ENCODE measurements around the gene SEZ6L2. TPM values are rescaled to one million over a fixed set of nuclear protein-coding genes. Genes with fewer than 3 reads are reported as not detected.
"Not testable (repeated sequence)": the region's sequence is repeated elsewhere in the genome, so short reads cannot be mapped to it uniquely, and the experiment has no call there.

SEZ6L2 gene
- total RNA-seq, 1 donor from 2014 or later = 8.7 TPM

- Mint-ChIP-seq H3K4me1 (no peaks in the 10 kb centered on the region), H3K9me3 (no peaks in the 10 kb centered on the region), H3K27ac (ENCODE audit: unreplicated experiment) (no peak overlapping the region), H3K4me3 (no peak overlapping the region), H3K36me3 (ENCODE audit: low read depth) (no peaks in the 10 kb centered on the region), H3K27me3 (ENCODE audit: low read depth) (peaks cover 31% of the 10 kb centered on the region)
- DNase-seq (ENCODE audit: low read depth, low spot score) = no peak
- TF ChIP-seq, protein P1, sequence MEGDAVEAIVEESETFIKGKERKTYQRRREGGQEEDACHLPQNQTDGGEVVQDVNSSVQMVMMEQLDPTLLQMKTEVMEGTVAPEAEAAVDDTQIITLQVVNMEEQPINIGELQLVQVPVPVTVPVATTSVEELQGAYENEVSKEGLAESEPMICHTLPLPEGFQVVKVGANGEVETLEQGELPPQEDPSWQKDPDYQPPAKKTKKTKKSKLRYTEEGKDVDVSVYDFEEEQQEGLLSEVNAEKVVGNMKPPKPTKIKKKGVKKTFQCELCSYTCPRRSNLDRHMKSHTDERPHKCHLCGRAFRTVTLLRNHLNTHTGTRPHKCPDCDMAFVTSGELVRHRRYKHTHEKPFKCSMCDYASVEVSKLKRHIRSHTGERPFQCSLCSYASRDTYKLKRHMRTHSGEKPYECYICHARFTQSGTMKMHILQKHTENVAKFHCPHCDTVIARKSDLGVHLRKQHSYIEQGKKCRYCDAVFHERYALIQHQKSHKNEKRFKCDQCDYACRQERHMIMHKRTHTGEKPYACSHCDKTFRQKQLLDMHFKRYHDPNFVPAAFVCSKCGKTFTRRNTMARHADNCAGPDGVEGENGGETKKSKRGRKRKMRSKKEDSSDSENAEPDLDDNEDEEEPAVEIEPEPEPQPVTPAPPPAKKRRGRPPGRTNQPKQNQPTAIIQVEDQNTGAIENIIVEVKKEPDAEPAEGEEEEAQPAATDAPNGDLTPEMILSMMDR (conservative IDR thresholded peaks at IDR 0.05) = no peak
Measured at GRCh38 chr16:29871822-29872546, 27.4 kb downstream of the SEZ6L2 start.

GRCh38 chr16:29869067-29869466, 30.3 kb downstream of the SEZ6L2 start:
- not testable (repeated sequence) for H3K27ac Mint-ChIP-seq (ENCODE audit: unreplicated experiment); DNase-seq (ENCODE audit: low read depth, low spot score); H3K4me1 Mint-ChIP-seq; H3K4me3 Mint-ChIP-seq; H3K27me3 Mint-ChIP-seq (ENCODE audit: low read depth); H3K36me3 Mint-ChIP-seq (ENCODE audit: low read depth); H3K9me3 Mint-ChIP-seq

DNA sequence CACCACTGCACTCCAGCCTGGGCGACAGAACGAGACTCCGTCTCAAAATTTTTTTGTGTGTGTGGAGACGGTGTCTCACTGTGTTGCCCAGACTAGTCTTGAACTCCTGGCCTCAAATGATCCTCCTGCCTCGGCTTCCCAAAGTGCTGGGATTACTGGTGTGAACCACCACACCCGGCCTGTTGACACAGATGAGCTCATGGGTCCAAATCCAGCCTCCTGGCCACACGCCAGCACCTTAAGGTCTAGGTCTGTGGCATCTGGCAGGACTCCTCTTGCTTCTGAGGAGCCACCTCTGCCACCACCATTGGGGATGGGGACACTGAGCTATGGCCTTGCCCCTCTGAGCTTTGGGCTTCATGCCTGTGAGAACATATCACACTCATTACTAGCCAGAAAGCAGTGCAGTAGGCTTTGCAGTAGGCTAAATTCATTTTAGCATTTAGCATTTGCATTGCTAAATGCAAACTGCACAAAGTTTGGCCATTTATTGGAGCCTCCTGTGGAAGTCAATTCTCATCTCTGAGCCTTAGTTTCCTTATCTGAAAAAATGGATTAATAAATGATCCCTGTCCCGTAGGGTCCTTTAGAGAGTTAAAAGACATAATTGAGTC, 30.8 kb downstream of the SEZ6L2 start:
- H3K36me3 Mint-ChIP-seq (ENCODE audit: low read depth) = no peaks in the 10 kb centered on the region
- no peaks in the 10 kb centered on the region for H3K9me3 Mint-ChIP-seq
- H3K4me1 Mint-ChIP-seq = peaks cover 1% of the 10 kb centered on the region
- DNase-seq (ENCODE audit: low read depth, low spot score) = no peak
- H3K27me3 Mint-ChIP-seq (ENCODE audit: low read depth) = peaks cover 2% of the 10 kb centered on the region
- H3K4me3 Mint-ChIP-seq = no peak overlapping the region
- TF ChIP-seq, protein P1 (conservative IDR thresholded peaks at IDR 0.05) = no peak
- no peak overlapping the region for H3K27ac Mint-ChIP-seq (ENCODE audit: unreplicated experiment)

GRCh38 chr16:29864205-29864604, 35.1 kb downstream of the SEZ6L2 start:
- H3K4me1 Mint-ChIP-seq = peaks cover 19% of the 10 kb centered on the region
- peaks cover 2% of the 10 kb centered on the region for H3K27me3 Mint-ChIP-seq (ENCODE audit: low read depth)
- TF ChIP-seq, protein P1 (conservative IDR thresholded peaks at IDR 0.05) = no peak
- H3K9me3 Mint-ChIP-seq = no peaks in the 10 kb centered on the region
- H3K4me3 Mint-ChIP-seq = no peak overlapping the region
- no peaks in the 10 kb centered on the region for H3K36me3 Mint-ChIP-seq (ENCODE audit: low read depth)
- DNase-seq (ENCODE audit: low read depth, low spot score) = no peak
- no peak overlapping the region for H3K27ac Mint-ChIP-seq (ENCODE audit: unreplicated experiment)

- TF ChIP-seq, protein P1 (conservative IDR thresholded peaks at IDR 0.05) = no peak
- H3K9me3 Mint-ChIP-seq = no peaks in the 10 kb centered on the region
- H3K27ac Mint-ChIP-seq (ENCODE audit: unreplicated experiment) = peak overlapping the region; percentile 100
- peaks cover 19% of the 10 kb centered on the region for H3K4me1 Mint-ChIP-seq
- no peaks in the 10 kb centered on the region for H3K36me3 Mint-ChIP-seq (ENCODE audit: low read depth)
- peak overlapping the region; percentile 84 for H3K4me3 Mint-ChIP-seq
- DNase-seq (ENCODE audit: low read depth, low spot score) = no peak
- H3K27me3 Mint-ChIP-seq (ENCODE audit: low read depth) = peaks cover 2% of the 10 kb centered on the region
Measured at GRCh38 chr16:29863669-29863984, 35.7 kb downstream of the SEZ6L2 start.

Measured in neural crest cell (in vitro differentiated cells).